ENCODE measurements around the gene UPK1B. TPM values are rescaled to one million over a fixed set of nuclear protein-coding genes. Genes with fewer than 3 reads are reported as not detected.

UPK1B gene
- total RNA-seq, 1 donor from 2014 or later, result 0.59 TPM

DNA sequence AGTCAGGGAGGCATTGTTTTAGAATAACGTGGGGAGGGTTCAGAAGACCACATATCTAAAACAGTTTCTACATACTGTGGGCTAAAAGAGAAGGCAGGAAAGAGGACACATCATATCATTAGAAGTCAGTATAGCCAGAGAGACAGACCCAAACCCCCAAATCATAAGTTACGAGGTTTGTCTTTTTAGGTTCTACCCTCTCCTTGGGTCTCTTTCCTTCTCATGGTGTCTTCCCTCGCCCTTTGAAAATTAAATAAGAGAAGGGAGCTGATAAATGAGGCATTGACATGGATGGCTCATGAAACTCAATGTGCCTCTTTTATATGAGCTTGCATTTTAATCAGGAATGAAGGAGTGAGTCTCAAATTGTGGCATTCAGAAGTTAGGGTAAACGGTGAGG is 3.4 kb downstream of the UPK1B start:
- no peak for DNase-seq

DNA sequence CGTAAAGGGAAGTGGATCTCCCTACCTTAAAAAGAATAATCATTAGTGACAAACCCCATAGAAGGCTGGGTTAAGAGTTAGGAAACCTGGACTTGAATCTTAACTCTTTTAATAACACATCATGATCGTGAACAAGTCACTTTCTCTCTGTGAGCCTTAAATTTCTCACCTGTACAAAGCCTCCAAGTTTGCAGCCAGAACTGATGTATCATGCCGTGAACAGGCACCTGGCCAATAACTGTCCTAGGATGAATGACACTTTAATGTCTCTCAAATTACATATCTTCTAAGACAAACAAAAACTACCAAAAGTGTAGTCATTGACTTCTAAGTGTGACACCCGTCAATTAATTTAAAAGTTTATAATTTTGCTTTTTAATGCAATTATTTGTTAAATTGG is 3.9 kb downstream of the UPK1B start:
- no peak for DNase-seq

DNA sequence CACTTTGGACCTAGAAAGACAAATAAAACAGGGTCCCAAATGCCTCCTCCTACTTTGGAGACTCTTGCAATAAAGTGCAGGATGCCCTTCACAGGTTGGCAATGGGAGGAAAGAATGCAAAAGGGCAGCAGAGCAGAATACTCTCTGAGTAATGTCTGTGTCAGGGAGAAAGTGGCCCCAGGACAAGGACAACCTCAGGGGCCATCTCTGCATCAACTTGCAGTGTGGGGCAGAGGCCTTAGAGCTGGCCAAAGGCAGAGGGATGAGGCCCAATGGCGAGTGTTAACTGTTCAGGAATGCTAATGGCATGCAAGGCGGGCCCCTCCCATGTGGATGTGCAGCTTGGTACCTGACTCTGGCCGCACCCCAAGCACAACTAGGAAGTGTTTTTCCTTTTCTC is 8.4 kb downstream of the UPK1B start:
- no peak for DNase-seq

DNA sequence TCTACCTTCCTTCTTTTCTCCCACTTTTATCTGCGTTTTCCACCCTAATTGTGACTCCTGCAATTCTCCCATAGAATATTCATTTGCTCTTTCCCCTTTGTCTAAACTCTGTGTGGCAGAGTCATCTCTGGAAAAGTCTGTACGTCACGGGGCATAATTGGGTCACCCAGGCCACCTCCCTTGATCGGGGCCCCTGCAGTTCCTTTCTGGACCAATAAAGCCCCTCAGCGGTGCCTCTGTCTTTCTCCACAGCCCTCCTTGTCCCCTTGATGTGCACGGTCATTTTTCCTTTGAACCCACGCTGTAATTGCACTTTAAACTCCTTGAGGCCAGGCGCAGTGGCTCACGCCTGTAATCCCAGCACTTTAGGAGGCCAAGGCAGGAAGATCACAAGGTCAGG is 10.7 kb downstream of the UPK1B start:
- no peak for DNase-seq

DNA sequence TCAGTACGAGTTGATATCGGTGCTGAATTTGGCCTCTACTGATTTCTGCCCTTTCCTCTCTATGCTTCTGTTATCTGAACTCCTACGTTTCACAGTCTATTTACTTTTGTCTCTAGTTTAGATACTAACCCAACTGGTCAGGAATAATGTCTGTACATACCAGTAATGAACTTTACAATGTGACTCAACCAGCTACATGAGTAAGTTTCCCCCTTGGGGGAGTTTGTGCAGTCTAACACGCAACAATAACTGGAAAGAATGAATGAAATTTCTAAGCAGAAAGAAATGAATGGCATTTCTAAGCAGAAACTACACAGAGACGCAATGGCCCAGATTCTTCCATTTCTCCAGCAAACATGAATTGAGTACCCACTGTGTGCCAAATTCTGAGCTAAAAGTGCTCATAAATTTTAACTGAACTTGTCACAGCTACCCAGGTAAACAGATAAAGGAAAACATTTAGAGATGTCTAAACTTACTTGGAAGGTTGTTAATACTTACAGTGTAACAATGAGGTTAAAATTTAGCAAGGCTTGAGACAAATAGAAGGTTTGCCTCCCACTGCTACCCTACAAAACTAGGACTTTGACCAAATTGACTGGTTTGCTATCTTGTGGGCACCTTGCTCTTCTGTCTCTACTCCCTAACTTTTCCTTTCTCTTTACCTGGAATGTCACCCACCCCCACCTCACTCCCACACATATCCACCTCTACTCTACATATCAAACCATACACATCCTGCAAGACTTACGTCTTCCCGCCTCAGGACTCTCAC is 11.6 kb downstream of the UPK1B start:
- no peak for DNase-seq

DNA sequence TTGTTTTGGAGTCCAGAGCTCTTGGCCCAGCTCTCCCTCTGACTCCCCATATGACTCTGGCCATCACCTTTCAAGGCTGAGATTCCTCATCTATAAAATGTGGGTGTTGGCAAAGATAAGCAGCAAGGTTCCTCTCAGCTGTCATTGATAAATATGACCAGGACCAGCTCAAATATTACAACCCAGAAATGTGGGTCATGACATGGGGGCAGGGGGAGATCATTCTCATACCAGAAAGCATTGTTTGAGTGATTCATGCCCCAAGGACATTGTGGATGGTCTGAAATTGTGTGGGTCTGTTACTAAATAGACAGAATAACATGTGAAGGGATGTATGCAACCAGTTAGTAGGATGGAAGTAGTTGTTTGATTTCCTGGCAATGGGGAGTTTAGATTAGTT is 13.9 kb downstream of the UPK1B start:
- no peak for DNase-seq

DNA sequence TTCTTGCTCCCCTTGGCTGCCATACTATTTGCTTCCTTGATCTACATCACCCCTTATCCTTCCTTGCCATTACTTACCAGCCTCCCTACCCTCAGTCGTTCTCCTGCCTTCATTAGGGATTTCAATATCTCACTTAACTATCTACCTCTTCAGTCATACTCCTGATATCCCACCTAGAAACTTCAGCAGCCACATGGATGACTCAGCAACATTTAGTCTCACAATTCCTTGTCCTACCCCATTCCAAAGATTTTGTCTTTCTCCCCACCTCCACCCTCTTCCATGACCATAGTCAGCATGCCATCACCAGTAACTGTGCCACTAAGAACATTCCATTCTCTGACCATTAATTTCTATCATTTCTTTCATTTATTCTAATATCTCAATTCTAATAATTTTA is 18.4 kb downstream of the UPK1B start:
- DNase-seq, result no peak

DNA sequence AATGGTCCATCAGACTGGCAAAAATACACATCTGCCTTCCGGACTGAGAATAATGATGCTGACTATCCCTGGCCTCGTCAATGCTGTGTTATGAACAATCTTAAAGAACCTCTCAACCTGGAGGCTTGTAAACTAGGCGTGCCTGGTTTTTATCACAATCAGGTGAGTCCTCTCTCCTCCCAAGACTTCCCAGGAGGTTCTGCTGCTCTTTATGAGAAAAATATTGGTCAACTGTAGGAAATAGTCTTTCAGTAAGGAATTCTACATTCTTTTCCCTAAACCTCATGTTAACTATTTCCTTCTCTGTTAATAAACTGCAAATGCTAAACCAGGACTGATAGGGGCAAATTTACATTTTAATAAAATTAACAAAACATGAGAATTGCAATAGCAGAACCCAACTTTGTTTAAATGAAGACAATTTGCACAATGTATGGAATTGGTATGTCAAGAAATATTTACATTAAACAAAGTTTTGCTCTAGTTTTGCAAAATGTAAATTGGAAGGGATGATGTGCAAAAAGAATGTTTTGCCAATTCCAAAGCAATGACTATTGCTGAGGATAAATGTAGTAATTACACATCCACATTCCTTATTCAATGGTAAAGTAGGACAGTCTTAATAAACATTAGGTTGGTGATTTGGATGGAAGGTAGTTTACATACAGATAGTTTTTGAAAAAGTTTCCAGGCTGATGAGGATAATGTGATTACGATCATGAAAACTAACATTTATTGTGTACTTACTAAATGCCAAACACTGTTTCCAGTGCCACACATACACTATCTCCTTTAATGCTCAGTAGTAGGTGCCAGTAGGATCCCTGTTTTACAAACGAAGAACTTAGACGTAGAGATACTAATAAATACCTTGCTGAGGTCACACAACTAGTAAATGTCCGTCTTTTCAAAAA is 21.1 kb downstream of the UPK1B start:
- no peak for DNase-seq

DNA sequence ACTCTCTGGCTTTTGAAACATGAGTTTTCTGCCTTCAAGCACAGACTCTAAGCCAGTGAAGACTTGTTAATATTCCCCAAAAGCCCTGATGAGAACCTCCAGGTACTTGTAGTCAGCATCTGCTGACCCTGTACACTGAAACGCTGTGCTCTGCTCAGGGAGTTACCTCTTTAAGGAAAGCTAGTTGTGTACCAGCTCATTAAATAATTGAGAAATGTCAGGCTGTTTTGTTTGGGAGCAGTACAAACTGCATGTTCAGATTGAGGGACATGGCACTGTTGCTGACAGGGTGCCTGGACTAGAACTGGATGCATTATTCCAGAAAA is 21.7 kb downstream of the UPK1B start:
- DNase-seq, result no peak

DNA sequence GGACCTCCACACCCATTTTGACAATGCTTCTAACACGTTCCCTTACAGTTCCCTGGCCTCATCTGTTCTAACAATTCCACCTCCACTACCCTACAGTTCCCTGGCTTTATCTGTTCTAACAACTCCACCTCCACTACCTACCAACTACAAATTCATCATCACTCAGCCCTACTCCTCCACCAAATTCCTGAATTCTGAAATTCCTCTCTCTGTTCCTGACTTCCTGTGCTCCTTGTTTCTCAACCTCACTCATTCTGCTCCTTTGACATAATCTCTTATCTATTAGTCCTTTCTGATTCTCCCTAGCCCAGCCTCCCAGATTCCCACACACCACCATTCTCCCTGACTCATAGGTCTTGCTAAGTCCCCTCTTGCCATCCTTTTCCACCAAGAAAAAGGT is 22.5 kb downstream of the UPK1B start:
- no peak for DNase-seq

DNA sequence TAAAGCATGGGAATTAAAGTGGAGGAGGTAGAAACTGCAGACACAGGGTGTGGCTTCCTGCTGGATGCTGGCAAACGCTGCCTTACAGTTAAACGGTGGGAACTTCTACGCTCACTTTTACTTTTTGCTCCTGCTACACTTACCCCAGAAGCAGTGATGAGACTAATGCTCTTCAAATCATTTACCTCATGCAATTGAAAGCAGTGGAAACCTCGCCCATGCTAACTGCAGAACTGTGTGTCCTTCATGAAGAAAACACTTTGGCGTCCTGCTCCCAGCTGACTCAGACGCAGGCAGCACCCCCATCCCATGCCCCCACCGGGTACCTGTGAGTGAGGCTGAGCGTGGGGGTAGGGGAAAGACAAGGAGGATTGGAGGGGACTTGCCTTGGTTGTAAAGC is 31.8 kb downstream of the UPK1B start:
- DNase-seq, result no peak

DNA sequence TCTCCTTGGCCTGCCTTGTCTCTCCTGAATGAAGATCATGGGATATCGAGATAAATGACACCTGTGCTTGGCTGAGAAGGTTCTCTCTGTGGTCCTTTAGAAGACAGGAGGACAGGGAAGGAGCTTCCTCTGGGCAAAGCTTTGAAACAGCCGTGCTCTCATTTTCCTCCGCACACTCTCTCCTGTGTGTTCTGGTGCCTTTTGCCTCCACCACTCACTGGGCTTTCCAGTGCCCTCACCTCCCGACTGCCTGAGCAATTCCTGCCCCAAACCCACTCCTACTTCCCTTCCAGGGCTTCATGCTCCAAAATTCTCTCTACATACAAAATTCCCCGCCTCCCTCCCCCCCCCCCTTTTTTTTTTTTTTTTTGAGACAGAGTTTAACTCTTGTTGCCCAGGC is 32.3 kb downstream of the UPK1B start:
- no peak for DNase-seq

DNA sequence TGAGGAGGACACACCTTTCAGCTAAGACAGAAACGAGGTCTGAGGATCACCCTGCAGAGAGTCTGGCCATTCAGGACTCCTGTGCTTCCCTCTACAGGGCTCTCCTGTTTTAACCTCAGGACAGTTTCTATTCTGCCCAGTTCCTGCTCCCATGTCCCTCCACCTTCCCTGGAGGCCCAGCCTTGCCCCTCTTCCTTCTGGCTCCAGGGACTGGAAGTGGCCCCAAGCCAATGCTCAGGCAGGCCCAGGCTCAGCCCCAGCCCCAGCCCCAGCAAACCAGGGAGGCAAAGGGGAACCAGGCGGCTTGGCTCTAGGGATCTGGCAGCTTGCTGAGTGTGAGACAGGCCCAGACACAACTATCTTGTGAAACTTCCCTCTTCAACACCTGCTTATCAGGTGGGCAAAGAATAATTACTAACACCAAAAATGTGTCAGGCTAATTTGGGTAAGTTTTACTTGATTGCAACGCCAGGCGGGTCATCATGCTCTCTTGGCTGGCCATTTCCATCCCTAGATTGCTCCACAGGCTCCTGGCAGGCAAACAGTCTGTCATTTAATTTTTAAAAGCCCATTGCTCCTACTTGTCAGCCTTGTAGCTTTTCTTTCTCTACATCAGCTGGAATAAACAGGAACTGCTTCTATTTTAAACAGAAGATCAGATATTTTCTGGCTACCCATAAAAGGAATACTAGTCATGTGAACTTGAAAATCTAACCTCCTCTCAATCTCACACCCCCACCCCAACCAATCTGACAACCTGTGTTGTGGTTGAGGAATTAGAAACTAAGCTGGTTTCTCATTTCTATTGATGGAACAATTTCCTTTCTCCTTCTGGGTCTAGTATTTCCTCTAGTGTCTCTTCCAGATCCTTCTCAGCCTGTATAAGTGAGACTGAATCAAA is 33.5 kb downstream of the UPK1B start:
- no peak for DNase-seq

DNA sequence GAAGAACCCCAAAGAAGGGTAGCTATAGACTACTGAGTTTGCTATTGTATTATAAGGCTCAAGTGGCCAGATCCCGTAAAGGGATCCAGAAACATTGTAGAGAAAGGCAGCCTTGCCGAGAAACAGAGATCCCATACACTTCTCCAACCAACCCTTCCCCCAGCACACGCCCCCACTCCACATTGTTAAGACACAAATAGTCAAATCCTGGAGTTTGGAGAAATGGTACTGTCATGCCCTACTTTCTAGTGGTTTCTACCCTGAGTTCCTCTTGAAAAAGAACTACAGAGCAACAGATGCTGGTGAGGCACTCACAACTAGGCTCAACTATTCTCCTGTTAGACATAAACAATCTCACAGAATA is 34.1 kb downstream of the UPK1B start:
- no peak for DNase-seq

DNA sequence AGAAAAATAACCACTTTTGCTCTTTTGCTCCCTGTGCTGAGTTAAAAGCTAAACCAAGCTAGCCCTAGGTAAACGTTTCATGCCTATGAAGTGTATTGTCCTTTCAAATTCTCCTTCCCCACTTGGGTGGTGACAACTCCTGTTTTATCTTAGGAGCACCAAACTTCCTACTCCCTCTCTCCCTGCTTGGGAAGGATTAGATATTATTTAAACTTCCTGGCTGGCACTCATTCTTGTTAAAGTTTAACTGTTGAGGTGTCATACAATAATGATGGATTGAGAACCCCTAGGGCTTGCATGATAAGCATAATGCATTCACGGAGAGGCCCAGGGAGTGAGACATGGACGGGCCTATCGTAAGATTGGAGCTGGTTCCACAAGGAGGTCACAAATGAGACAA is 37.8 kb downstream of the UPK1B start:
- DNase-seq, result no peak

DNA sequence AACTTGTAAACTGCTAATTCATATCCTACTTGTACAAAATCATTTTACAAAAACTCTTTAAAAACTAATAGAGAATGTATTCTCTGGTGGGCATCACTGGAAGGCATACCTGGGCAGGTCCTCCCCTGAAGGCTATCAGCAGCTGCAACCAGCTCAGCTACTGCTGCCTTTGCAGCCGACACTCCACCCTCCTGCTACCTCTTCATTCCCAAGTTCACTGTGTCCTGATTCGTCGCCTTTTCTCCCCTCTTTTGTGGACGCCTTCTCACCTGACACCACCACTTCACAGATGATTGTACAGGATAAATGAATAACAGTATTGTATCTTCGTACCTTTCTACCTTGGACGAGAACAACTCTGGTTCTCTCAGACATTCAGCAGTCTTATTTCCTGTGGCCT is 38.4 kb downstream of the UPK1B start:
- DNase-seq, result no peak

DNA sequence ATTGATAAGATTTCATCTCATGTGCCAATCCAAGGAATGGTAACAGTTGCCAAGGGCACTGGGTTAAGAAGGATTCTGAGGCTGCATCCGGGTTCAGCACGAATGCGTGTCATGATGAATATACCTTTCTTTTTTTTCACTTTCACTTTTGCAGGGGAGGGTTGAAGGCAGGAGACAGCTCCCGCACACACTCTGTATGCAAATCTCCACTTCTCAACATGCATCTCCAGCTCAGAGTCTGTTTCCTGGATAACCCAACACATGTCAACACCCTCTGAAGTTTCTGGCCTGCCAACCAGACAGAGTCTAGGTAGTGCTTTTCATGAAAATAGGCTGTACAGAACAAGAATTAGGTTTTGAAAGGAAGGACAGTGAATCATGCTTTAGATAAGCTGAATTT is 45.7 kb downstream of the UPK1B start:
- DNase-seq, result no peak

DNA sequence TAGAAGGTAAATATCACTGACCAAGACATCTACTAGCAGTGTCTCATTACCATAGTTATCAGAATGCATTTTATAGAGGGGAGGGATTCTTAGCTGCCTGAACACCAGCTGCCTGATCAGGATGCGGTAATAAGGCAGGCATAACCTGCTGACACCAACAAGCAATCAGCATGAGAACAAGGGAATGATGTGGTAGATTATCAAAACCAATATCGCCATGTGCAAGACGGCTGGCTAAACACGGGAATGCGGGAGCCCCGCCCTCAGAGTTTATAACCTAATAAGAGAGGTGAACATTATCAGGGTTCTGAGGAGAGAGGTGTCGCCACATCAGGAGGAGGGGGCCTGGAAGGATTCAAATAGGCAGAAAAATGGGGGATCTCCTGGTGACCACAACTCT is 46.8 kb downstream of the UPK1B start:
- DNase-seq, result no peak

DNA sequence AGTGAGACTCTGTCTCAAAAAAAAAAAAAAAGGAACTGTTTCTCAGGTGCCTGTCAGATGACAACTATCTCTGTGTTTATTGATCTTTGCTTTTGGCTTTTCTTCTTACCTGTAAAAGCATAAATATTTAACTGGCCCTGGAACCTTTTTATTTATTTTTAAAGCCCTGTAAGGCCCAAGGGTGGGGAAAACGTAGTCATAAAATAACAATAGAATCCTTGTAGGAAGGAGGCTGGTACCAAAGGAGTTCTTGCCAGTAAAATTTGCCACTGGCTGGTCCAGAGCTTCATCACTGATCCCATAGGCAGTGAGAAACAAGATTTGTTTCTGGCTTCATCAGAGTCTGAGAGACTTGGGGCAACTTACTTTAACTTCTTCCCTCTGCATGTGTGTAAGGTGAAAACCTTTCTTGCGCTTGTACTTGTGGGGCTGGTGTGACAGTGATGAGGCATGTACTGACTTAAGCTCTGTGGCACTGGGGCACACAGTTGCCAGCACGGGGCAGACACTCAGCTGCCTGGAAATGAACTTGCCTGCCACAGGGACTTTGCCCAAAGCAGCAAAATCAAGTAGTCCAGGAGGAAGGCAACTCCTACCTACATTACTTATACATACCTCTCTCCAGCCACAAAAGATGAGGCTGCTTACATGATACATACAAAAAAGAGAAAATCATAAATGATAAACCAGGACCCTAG is 47.7 kb downstream of the UPK1B start:
- no peak for DNase-seq

DNA sequence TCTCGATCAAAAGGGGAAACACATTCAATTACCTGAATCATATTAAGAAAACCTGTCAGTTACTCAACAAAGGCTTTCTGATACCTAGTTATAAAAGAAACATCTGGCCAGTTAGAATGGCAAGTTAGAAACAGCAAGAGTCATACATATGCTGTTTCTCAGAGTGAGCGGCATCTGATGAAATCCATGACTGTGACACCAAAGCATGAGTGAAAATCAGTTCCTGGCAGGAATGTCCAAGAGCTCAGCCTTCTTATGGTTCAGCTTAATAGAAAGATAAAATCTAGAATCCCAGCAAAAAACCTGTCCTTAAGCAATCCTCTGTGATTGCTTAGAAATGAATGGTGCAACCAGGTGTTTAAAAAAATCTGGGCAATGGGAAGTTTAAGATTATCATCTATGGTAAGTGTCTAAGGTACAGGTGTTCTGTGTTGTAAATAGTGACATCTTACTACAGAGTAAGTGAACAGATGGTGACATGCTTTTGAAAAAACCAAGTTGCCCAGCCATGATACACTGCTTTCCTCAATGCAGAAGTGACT is 48.5 kb downstream of the UPK1B start:
- no peak for DNase-seq

DNA sequence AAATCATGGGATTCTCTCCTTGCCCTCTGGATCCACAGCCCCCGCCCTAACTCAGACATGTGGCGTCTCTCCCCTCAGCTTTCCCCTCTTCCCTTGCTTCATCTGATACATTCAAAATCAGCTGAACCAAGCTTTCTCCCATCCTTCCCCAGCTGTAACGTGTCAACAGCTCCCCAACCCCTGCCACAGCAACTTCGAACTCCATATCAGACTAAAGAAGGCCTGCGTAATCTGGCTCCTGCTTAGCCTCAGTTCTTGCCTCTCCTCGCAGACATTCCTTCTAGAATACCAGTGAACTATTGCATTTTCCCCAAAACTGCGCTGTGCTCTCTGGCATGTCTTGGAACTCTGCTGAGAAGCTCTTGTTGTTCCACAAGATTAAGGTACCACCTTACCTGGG is 49.0 kb downstream of the UPK1B start:
- DNase-seq, result no peak

DNA sequence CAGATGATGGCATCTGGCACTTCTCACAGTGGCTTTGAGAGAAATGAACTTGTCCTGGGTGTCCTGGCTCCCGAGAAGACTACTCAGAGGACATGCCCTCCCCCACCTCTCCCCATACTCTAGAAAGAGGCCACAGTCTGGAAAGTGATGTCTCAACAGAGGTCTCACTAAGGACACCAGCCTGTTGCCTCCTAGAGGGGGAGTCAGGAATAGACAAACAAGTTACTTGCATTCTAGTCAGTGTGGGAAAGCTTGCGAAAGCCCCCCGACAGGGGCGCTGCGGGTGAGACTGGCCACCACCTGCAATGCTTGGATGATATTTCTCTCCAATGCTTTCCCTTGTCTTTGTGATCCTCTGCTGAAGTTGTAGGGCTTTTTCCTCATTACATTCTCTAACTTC is 50.1 kb downstream of the UPK1B start:
- no peak for DNase-seq
